Suprapubic skin (tissue), 4 donors: ENCODE data around the gene RASSF7. TPM values are rescaled to one million over a fixed set of nuclear protein-coding genes. Genes with fewer than 3 reads are reported as not detected.

Source experiments
- DNase-seq, 2 donors: peaks; one replicate each; pipeline ENCODE4 v3.0.0-alpha.2; 2019; ENCODE audit warnings: low spot score in 2 of 2
- H3K27ac ChIP-seq: fragments of 200-600 bp; sonication (generic); one replicate; pipeline ENCODE4 v1.5.1; 2019
- H3K27me3 ChIP-seq: fragments of 200-600 bp; sonication (generic); one replicate; pipeline ENCODE4 v1.5.1; 2019
- H3K36me3 ChIP-seq: fragments of 200-600 bp; sonication (generic); one replicate; pipeline ENCODE4 v1.5.1; 2019
- H3K4me1 ChIP-seq: fragments of 200-600 bp; sonication (generic); one replicate; pipeline ENCODE4 v1.5.1; 2019
- H3K4me3 ChIP-seq: fragments of 200-600 bp; sonication (generic); one replicate; pipeline ENCODE4 v1.5.1; 2019; ENCODE audit warnings: mild to moderate bottlenecking
- H3K9me3 ChIP-seq: fragments of 200-600 bp; sonication (generic); one replicate; pipeline ENCODE4 v1.5.1; 2019
- CTCF ChIP-seq, 2 donors: fragments of 200-600 bp in 1 of 2; fragments of 450-650 bp in 1 of 2; sonication (generic) in 1 of 2; IDR thresholded peaks; one replicate each; pipeline ENCODE4 v1.5.1; 2016 to 2019; ENCODE audit warnings: antibody characterized with exemption in 2 of 2, mild to moderate bottlenecking in 1 of 2, moderate library complexity in 1 of 2
- EP300 ChIP-seq: sonication (generic); formaldehyde crosslinking; IDR thresholded peaks from one replicate; pipeline ENCODE4 v1.6.1; 2017; ENCODE audit warnings: antibody characterized with exemption
- POLR2A ChIP-seq, 2 donors: fragments of 450-650 bp; IDR thresholded peaks; one replicate each; pipeline ENCODE4 v1.6.1; 2017; ENCODE audit warnings: antibody characterized with exemption in 2 of 2, mild to moderate bottlenecking in 2 of 2, moderate library complexity in 2 of 2
- POLR2AphosphoS5 ChIP-seq, 3 donors: sonication (generic); formaldehyde crosslinking; IDR thresholded peaks; one replicate each; pipeline ENCODE4 v1.6.1; 2017; ENCODE audit warnings: antibody characterized with exemption in 3 of 3
- WGBS: methylation state at CpG from one replicate; pipeline ENCODE4 v1.1.5; 2018; 5-methylcytosine and 5-hydroxymethylcytosine counted together
- total RNA-seq, 4 donors: library from RNA; depleted of rRNA; stranded (reverse); fragments of >200 nt; gene quantifications; one replicate each; pipeline ENCODE4 v1.1.0, GENCODE V29; 2016

RASSF7 gene
- total RNA-seq, 4 donors from 2014 or later: 82.6 to 113 (median 87.0) TPM

GRCh38 chr11:581752-582151 is 21.0 kb downstream of the RASSF7 start:
- no peak for TF ChIP-seq POLR2A (IDR thresholded peaks at IDR 0.05)
- no peak for TF ChIP-seq CTCF (IDR thresholded peaks at IDR 0.05)
- no peak for TF ChIP-seq POLR2AphosphoS5 (IDR thresholded peaks at IDR 0.05)
- TF ChIP-seq EP300: no peak
- Histone ChIP-seq H3K36me3 (peaks cover 45% of the 10 kb centered on the region), H3K27me3 (no peaks in the 10 kb centered on the region), H3K4me1 (peaks cover 37% of the 10 kb centered on the region), H3K4me3 (no peak overlapping the region), H3K9me3 (no peaks in the 10 kb centered on the region), H3K27ac (no peak overlapping the region)
- WGBS: 76% methylated on average over 17 of the region's 17 CpGs
- DNase-seq: no peak

DNA sequence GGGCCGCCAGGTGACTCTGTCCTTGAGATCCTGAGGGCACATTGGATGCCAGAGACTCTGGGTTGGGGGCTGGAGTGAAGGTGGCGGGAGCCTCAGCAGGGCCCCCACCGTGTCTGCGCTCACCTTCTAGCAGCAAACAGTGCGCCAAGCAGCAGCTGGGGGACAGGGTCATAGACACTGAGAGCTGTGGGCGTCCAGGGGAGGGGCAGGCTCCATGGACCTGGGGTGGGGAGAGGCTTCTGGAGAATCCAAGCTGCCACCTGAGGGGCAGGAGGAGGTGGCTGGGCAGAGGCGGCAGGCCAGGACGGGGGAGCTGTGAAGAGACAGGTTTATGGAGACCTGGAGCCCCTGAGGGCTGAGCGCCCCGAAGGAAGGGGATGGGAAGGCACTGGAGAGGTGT is 23.5 kb downstream of the RASSF7 start:
- Histone ChIP-seq H3K9me3 (no peaks in the 10 kb centered on the region), H3K27ac (no peak overlapping the region), H3K4me1 (peaks cover 14% of the 10 kb centered on the region), H3K27me3 (no peaks in the 10 kb centered on the region), H3K36me3 (peaks cover 70% of the 10 kb centered on the region), H3K4me3 (no peak overlapping the region)
- 99% methylated on average over 5 of the region's 10 CpGs for WGBS
- no peak for DNase-seq
- no peak for TF ChIP-seq POLR2AphosphoS5 (IDR thresholded peaks at IDR 0.05)
- no peak for TF ChIP-seq POLR2A (IDR thresholded peaks at IDR 0.05)
- no peak for TF ChIP-seq EP300
- no peak for TF ChIP-seq CTCF (IDR thresholded peaks at IDR 0.05)

- Histone ChIP-seq H3K4me3 (no peak overlapping the region), H3K27me3 (no peaks in the 10 kb centered on the region), H3K27ac (no peak overlapping the region), H3K36me3 (peaks cover 90% of the 10 kb centered on the region), H3K4me1 (no peaks in the 10 kb centered on the region), H3K9me3 (no peaks in the 10 kb centered on the region)
- WGBS: 84% methylated on average over 31 of the region's 32 CpGs
- TF ChIP-seq POLR2AphosphoS5 (IDR thresholded peaks at IDR 0.05): no peak
- TF ChIP-seq EP300: no peak
- TF ChIP-seq POLR2A (IDR thresholded peaks at IDR 0.05): no peak
- TF ChIP-seq CTCF (IDR thresholded peaks at IDR 0.05): no peak
- DNase-seq: no peak
Observed at GRCh38 chr11:586376-587316, 25.9 kb downstream of the RASSF7 start.

GRCh38 chr11:587546-587945 is 26.8 kb downstream of the RASSF7 start:
- Histone ChIP-seq H3K36me3 (peaks cover 90% of the 10 kb centered on the region), H3K27me3 (no peaks in the 10 kb centered on the region), H3K4me3 (no peak overlapping the region), H3K9me3 (no peaks in the 10 kb centered on the region), H3K4me1 (no peaks in the 10 kb centered on the region), H3K27ac (no peak overlapping the region)
- no peak for DNase-seq
- WGBS: 77% methylated on average over 6 of the region's 8 CpGs
- TF ChIP-seq POLR2A (IDR thresholded peaks at IDR 0.05) (no peak), EP300 (no peak), POLR2AphosphoS5 (IDR thresholded peaks at IDR 0.05) (no peak), CTCF (IDR thresholded peaks at IDR 0.05) (no peak)

- TF ChIP-seq POLR2A (IDR thresholded peaks at IDR 0.05): no peak
- TF ChIP-seq CTCF (IDR thresholded peaks at IDR 0.05): no peak
- no peak for TF ChIP-seq POLR2AphosphoS5 (IDR thresholded peaks at IDR 0.05)
- TF ChIP-seq EP300: no peak
- Histone ChIP-seq H3K4me3 (no peak overlapping the region), H3K4me1 (no peaks in the 10 kb centered on the region), H3K9me3 (no peaks in the 10 kb centered on the region), H3K27me3 (no peaks in the 10 kb centered on the region), H3K27ac (no peak overlapping the region), H3K36me3 (peaks cover 90% of the 10 kb centered on the region)
- 72% methylated on average over 6 of the region's 6 CpGs for WGBS
- no peak for DNase-seq
Observed at GRCh38 chr11:587978-588380, 27.2 kb downstream of the RASSF7 start.
